GM12891 (cell line): ENCODE measurements around the gene KLF3.

Experiments
- DNase-seq: peaks from one replicate; pipeline ENCODE4 v3.0.0; 2011; ENCODE audit warnings: low spot score; ENCODE audit not compliant: insufficient read length
- FAIRE-seq: peaks from 2 replicates; lab custom pipeline; 2011; peaks lifted over from hg19 to GRCh38; lab: Jason Lieb, UNC
- PAX5 ChIP-seq: IDR thresholded peaks from 2 replicates; pipeline ENCODE4 v1.6.1; 2011; ENCODE audit warnings: low read length, moderate library complexity, mild to moderate bottlenecking; ENCODE audit not compliant: insufficient read depth, severe bottlenecking
- POLR2A ChIP-seq: IDR thresholded peaks from 2 replicates; pipeline ENCODE4 v1.6.1; 2011; ENCODE audit warnings: low read depth, low read length, control low read depth
- POLR2AphosphoS5 ChIP-seq: IDR thresholded peaks from 2 replicates; pipeline ENCODE4 v1.6.1; 2011; ENCODE audit warnings: low read depth, low read length, control low read depth
- POU2F2 ChIP-seq: IDR thresholded peaks from 2 replicates; pipeline ENCODE4 v1.6.1; 2011; ENCODE audit warnings: low read depth, mild to moderate bottlenecking, control low read depth, low read length, moderate library complexity
- SPI1 ChIP-seq: IDR thresholded peaks from 2 replicates; pipeline ENCODE4 v1.6.1; 2011; ENCODE audit warnings: low read depth, low read length, control low read depth
- TAF1 ChIP-seq: IDR thresholded peaks from 2 replicates; pipeline ENCODE4 v1.6.1; 2011; ENCODE audit warnings: low read depth, low read length, control low read depth

KLF3 gene

DNA sequence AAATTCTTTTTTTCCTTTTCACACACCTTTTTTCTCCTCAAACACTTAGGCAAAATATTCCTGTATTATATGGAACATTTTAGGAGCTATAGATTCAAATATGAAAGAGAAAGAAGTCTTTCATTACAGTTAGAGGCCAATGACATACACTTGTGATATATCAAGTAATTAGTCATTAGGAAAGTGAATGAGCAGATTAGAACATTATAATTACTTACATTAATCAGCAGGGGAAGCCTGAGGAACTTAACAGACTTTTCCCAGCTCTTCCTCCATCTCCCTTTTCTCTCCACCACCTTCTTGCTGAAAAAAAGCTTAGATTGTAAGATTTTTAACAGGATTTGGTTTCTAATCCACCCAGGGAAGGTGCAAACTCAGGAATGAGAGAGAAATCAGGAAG is 29.6 kb downstream of the KLF3 start:
- no peak for FAIRE-seq

GRCh38 chr4:38694330-38694729 is 30.3 kb downstream of the KLF3 start:
- FAIRE-seq = no peak
- TF ChIP-seq TAF1 (no peak), POLR2A (no peak), POU2F2 (no peak), POLR2AphosphoS5 (no peak), PAX5 (no peak), SPI1 (no peak)

More for the DNA sequence above, 29.6 kb downstream of the KLF3 start:
- no peak for TF ChIP-seq POLR2A
- no peak for TF ChIP-seq SPI1
- no peak for TF ChIP-seq POLR2AphosphoS5
- TF ChIP-seq POU2F2 = no peak
- TF ChIP-seq TAF1 = no peak
- no peak for TF ChIP-seq PAX5
- DNase-seq = no peak

DNA sequence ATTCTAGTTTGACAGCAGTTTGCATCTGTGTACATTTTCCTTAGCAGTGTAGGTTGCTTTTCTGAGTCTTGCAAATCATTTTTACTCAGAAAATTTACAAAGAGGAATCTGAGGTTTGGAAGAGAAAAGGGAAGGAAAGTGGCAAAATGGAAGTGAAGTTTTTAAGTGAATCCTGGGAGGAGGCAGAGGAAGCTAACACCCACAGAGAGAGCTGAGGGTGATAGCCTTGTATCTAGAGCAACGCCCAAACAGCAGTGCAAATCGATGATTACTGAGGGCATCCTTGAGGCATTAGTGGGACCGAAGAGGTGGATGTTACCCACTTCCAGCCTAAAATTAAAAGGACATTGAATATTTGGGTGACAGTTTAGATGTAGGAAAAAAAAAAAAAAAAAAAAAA is 31.8 kb downstream of the KLF3 start:
- no peak for TF ChIP-seq POU2F2
- TF ChIP-seq POLR2AphosphoS5 = no peak
- no peak for TF ChIP-seq SPI1
- no peak for TF ChIP-seq TAF1
- no peak for TF ChIP-seq PAX5
- TF ChIP-seq POLR2A = no peak
- no peak for DNase-seq
- no peak for FAIRE-seq

More at GRCh38 chr4:38694330-38694729, 30.3 kb downstream of the KLF3 start:
- no peak for DNase-seq

GRCh38 chr4:38696697-38697096 is 32.7 kb downstream of the KLF3 start:
- TF ChIP-seq POU2F2 (no peak), PAX5 (no peak), SPI1 (no peak), TAF1 (no peak), POLR2AphosphoS5 (no peak), POLR2A (no peak)
- FAIRE-seq (no peak), DNase-seq (no peak)

GRCh38 chr4:38698176-38698575 is 34.2 kb downstream of the KLF3 start:
- FAIRE-seq (no peak), DNase-seq (no peak)
- TF ChIP-seq SPI1 = no peak
- TF ChIP-seq POLR2A = no peak
- TF ChIP-seq PAX5 = no peak

DNA sequence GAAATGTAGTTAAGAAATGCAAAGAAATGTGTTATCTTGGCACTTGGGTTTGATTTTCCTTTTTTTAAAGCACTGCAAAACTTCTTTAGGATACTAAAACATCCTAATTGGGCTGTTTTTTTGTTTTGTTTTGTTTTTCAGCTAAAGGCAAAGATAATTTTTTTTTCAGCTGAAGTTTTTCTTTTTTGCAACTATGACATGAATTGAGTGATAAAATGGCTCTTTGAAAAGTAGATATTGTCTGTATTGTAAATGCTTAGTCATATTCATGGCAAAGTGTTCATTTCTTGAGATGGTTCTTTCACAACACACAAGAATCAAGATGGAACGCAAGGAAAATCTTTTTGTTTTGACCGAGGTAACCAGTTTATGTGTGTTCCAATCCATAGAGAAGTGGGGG is 35.1 kb downstream of the KLF3 start:
- DNase-seq = no peak
- no peak for TF ChIP-seq SPI1
- no peak for TF ChIP-seq TAF1
- no peak for TF ChIP-seq PAX5
- no peak for TF ChIP-seq POU2F2
- no peak for TF ChIP-seq POLR2AphosphoS5
- TF ChIP-seq POLR2A = no peak
- FAIRE-seq = peak; percentile 13

DNA sequence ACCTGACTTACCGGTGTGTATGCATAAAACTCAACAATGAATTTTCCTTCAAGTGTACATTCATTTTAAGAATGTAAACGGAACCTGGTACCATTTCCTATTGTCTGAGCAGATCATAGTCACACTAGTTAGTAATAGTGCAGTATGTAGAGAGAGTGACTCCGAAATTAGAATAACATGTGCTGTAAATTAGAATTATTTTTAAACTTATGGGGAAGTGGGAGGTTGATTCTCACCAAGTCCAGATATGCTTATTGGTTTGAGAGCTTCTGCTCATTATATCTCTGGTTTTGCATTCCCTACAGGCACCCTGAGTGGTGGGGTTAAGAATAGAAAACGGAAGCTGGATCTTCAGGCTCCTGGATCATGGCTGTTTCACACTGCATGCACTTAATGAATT is 39.6 kb downstream of the KLF3 start:
- DNase-seq (no peak), FAIRE-seq (peak; percentile 68)
- TF ChIP-seq SPI1 (peak; percentile 68), PAX5 (no peak)

GRCh38 chr4:38704622-38705154 is 40.7 kb downstream of the KLF3 start:
- TF ChIP-seq POLR2A = no peak
- no peak for TF ChIP-seq POLR2AphosphoS5
- TF ChIP-seq POU2F2 = no peak
- no peak for TF ChIP-seq PAX5
- TF ChIP-seq TAF1 = no peak
- TF ChIP-seq SPI1 = no peak
- peak; percentile 31 for FAIRE-seq
- no peak for DNase-seq

DNA sequence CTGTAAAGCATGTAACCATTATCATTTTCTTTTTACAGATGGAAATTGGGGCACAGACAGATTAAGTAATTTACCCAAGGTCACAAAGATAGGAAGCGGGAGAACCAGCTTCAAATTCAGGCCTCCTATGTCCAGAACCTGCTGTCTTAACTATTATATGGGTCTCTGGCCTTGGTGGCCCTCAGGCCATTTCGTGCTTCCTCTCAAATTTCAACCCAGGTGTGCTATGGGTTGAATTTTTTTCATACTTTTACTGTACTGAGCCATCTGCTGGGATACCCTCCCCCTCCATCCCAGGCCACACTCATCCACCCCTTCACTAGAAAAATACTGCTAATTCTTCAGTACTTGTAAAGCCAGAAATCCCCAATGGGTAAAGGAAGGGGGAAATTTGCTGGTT is 42.3 kb downstream of the KLF3 start:
- TF ChIP-seq PAX5 (no peak), TAF1 (no peak), POLR2AphosphoS5 (no peak), SPI1 (no peak), POU2F2 (no peak), POLR2A (no peak)
- FAIRE-seq (no peak), DNase-seq (no peak)

- DNase-seq (no peak), FAIRE-seq (peak; percentile 75)
- peak; percentile 46 for TF ChIP-seq SPI1
- no peak for TF ChIP-seq POU2F2
Observed at GRCh38 chr4:38710053-38710452, 46.1 kb downstream of the KLF3 start.
